Ovary (tissue), 9 donors: ENCODE results near the gene SPDYE2B. TPM values are rescaled to one million over a fixed set of nuclear protein-coding genes. Genes with fewer than 3 reads are reported as not detected.
A peak's percentile ranks its signal among the peaks of the same experiment; 100 is the strongest.
"Not testable (repeated sequence)": the region's sequence is repeated elsewhere in the genome, so short reads cannot be mapped to it uniquely, and the experiment has no call there.

Experiments used
- DNase-seq, 5 donors: peaks; one replicate each; pipeline ENCODE4 v3.0.0-alpha.2; 2019 to 2020
- H3K27ac ChIP-seq, 2 donors: fragments of 200-600 bp; one replicate each; pipeline versions ENCODE4 v1.5.1 to v1.8.0; 2019 to 2022
- H3K27me3 ChIP-seq: fragments of 200-600 bp; one replicate; pipeline ENCODE4 v1.8.0; 2022
- H3K36me3 ChIP-seq: fragments of 200-600 bp; sonication (generic); one replicate; pipeline ENCODE4 v1.5.1; 2019
- H3K4me1 ChIP-seq: one replicate; pipeline ENCODE4 v1.8.1; 2013; ENCODE audit warnings: mild to moderate bottlenecking, moderate library complexity; ENCODE audit not compliant: insufficient read depth
- H3K4me3 ChIP-seq: fragments of 200-600 bp; sonication (generic); one replicate; pipeline ENCODE4 v1.5.1; 2017
- H3K9me3 ChIP-seq, 2 donors: fragments of 200-600 bp in 1 of 2; sonication (generic) in 1 of 2; one replicate each; pipeline versions ENCODE4 v1.5.1 to v1.8.1; 2013 to 2019; ENCODE audit warnings: mild to moderate bottlenecking in 1 of 2, moderate library complexity in 1 of 2
- WGBS, 3 donors: extraction: QIAGEN DNeasy Blood & Tissue Kit in 1 of 3; methylation state at CpG; one replicate each; pipeline versions ENCODE4 v1.1.5 to v1.1.7; 2013 to 2017; 5-methylcytosine and 5-hydroxymethylcytosine counted together
- intact Hi-C, 4 donors: fragments of 100-400 bp; cut with DNase I; formaldehyde crosslinking; loops; one replicate each; pipeline versions ENCODE4 v1.11.0 to v1.15.1; 2022 to 2023
- polyA plus RNA-seq, 2 donors: library from polyadenylated mRNA; stranded (reverse); fragments of 200-250 nt in 1 of 2; fragments of 350-450 nt in 1 of 2; fragmentation: Illumina TruSeq in 1 of 2; extraction: RNeasy Lipid Tissue Mini Kit (QIAGEN cat#74804) in 1 of 2; gene quantifications; one replicate each; pipeline ENCODE4 v1.2.3, GENCODE V29; 2013 to 2014
- small RNA-seq: library from RNA; depleted of rRNA; stranded (forward); fragments of <200 nt; gene quantifications from one replicate; pipeline ENCODE3, GENCODE V24; 2016
- total RNA-seq, 7 donors: library from RNA; depleted of rRNA in 2 of 7; stranded (reverse); fragments of >200 nt in 2 of 7; fragmentation: NEBNext Ultra II Directional in 3 of 7; extraction: Animal tissue kit (Norgen Biotek cat#: 25700) in 3 of 7; gene quantifications; one replicate each; pipeline versions ENCODE4 v1.1.0 to v1.2.4, GENCODE V29; 2016 to 2023
- donor health status: DM: no; HTN: no; CAD: no; lungs with moderate emphysema.
- donor health status: DM: no; HTN: no; CAD: no.
- donor health status: Bipolar disorder and iron deficiency.
- donor health status: DM: yes; HTN: yes; CAD: no.
- donor health status: DM: no; HTN: no; CAD: no.
- donor health status: DM: yes; HTN: yes; CAD: no.

Gene SPDYE2B
- total and polyA plus RNA-seq, 9 donors, result not detected

DNA sequence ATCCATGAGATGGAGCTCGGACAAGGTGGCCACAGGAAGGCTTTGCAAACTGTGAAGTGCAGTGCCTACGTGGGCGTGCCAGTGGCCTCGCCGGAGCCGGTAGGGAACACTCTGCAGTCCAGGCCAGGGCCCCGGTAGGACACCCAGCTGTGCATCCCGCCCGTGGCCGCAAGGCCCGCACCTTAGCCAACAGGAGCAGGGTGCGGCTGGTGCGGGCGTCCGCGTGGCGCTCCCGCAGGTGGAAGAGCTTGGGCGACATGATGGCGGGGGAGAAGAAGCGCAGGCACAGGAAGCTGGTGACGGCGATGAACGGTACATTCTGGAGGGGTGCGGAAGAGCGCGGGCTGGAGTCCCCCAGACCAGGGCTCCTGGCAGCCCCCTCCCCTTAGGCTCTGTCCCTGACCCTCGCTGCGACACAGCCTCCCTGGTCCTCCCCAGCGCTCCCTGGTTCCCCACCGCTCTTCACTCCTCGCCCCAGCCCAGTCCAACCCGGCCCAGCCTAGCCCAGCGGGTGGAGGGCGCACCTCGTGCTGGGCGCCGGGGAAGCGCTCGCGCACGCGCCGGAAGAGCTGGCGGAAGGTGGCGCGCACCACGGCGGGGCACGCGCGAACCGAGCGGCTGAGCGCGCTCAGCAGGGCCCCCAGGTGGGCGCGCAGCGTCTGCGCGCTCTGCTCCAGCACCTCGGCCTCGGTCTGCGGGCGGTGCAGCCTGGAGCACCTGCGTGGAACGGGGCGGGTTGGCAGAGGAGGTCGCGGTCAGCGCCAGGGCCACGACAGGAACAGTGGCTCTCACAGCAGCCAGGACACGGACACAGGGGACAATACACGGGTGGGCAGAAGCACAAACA lies 39.5 kb downstream of the SPDYE2B start:
- peak in 1 of 5 donors; percentile 32 for DNase-seq
- H3K4me3 ChIP-seq, H3K4me1 ChIP-seq, H3K36me3 ChIP-seq, H3K27me3 ChIP-seq, intact Hi-C loops, H3K27ac ChIP-seq, H3K9me3 ChIP-seq: not testable (repeated sequence)
- 66 to 70% methylated on average over 8 to 20 of the region's 74 CpGs; no CpG with 5 or more reads in 1 of the 3 donors for WGBS, 3 donors

DNA sequence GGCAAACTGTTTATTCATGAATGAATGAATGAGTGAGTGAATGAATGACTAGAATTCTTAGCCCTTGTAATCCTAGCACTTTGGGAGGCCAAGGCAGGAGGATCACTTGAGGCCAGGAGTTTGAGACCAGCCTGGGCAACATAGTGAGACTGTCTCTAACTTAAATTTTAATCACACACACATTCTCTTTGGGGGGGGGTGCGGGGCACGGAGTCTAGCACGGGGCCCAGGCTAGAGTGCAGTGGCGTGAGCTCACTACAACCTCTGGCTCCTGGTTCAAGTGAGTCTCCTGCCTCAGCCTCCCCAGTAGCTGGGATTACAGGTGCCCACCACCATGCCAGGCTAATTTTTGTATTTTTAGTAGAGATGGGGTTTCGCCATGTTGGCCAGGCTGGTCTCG lies 40.5 kb downstream of the SPDYE2B start:
- DNase-seq, H3K4me3 ChIP-seq, H3K27me3 ChIP-seq, H3K36me3 ChIP-seq, H3K27ac ChIP-seq, H3K4me1 ChIP-seq, intact Hi-C loops, H3K9me3 ChIP-seq: not testable (repeated sequence)
- 90 to 93% methylated on average over 2 to 4 of the region's 6 CpGs; no CpG with 5 or more reads in 1 of the 3 donors for WGBS, 3 donors

DNA sequence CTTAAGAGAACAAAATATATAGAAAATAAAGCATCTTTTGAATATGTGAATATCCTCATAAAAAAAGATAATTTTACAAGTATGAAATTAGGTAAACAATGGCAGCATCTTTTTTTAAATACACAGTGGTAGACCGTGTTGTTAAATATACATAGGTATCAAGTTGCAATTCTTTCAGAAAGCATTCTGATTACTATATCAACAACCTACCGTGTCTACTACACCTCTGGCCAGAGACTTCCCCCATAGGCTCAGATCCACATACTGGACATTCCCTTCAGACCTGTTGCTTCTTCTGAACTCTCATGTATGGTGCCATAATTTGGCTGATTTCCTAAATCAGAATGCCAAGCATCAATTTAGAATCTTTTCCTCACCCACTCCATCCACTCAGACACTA lies 43.9 kb downstream of the SPDYE2B start:
- DNase-seq, H3K4me1 ChIP-seq, H3K27me3 ChIP-seq, H3K36me3 ChIP-seq, H3K9me3 ChIP-seq, H3K4me3 ChIP-seq, intact Hi-C loops, H3K27ac ChIP-seq: not testable (repeated sequence)
- 60 to 77% (median 69%) methylated on average over 2 of the region's 2 CpGs for WGBS, 3 donors

DNA sequence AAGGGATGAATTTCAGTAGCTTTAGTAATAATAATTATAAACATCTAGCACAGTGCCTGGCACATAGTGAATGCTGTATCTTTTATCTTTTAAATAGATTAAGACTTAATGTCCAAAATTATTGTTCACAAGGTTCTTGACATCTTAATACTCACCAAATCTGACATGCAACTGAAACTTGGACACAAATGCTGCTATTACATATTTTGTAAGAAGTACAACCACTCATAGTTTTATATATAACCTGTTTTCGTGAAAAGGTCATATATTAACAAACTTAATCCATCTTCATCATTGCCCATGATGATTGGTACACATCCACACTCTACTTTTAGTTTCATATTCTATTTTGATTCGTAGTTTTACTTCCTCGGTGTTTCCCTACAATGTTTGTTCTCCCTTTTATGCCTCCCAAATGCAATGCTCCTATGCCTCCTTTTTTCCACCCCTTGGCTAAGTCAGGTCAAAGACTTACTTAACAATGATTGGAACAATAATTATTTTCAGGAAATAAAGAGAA lies 45.0 kb downstream of the SPDYE2B start:
- H3K4me1 ChIP-seq, H3K4me3 ChIP-seq, DNase-seq, H3K27ac ChIP-seq, H3K27me3 ChIP-seq, H3K9me3 ChIP-seq, H3K36me3 ChIP-seq, intact Hi-C loops: not testable (repeated sequence)
- WGBS, 3 donors, result 64 to 71% (median 67%) methylated on average over 1 to 3 of the region's 3 CpGs

DNA sequence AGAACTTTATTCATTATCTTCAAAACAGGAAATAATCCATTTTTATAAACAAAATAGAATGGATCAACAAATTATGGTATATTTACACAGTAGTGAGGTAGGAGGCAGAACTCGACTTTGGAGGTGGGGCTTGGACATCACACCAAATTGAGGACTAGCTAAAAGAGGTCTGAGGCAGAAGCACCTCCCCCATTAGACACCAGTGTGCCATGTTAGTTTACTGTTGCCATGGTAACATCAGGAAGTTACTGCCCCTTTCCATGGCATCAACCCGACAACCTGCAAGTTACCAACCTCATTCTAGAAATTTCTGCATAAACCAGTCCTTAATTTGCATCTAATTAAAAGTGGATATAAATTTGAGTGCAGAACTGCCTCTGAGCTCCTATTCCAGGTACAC lies 45.9 kb downstream of the SPDYE2B start:
- intact Hi-C loops, H3K27ac ChIP-seq, H3K4me1 ChIP-seq, DNase-seq, H3K27me3 ChIP-seq, H3K4me3 ChIP-seq, H3K36me3 ChIP-seq, H3K9me3 ChIP-seq: not testable (repeated sequence)
- 45 to 50% methylated on average over 1 of the region's 2 CpGs; no CpG with 5 or more reads in 1 of the 3 donors for WGBS, 3 donors

DNA sequence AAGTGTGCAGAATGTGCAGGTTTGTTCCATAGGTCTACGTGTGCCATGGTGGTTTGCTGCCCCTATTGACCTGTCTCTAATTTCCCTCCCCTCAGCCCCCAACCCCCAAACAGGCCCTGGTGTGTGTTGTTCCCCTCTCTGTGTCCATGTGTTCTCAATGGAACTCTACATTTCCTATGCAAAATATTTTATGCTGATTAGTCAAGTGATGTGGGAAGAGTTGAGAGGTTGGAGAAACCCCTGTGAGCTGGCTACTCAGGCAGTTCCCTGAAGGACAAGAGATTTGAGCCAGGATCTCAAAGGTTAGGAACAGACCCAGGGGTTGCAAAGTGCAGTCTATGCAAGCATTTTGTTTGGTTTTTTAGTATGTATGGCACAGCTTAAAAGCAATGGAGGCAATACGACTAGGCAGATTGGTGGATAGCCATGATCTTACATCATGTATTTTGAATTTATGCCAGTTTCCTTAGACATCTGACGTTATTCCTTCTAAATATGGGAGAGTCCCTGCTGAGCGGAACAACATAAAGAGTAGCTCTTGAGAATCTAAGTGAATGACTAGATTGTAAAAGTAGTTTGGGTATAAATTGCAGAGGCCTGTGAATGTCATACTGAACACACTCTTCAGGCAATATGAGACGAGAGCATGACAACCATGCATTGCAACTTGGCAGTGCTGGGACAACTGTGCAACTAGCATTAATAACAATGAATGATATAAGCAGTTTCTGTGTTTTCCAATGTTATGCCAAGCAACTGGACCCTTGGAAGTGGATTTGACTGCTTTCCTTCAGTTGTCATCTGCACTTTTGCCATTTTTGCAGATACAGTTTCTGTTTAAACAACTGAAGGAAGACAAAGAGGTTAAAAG lies 47.8 kb downstream of the SPDYE2B start:
- 74 to 83% (median 83%) methylated on average over 5 of the region's 5 CpGs for WGBS, 3 donors
- intact Hi-C loops, H3K4me1 ChIP-seq, H3K27ac ChIP-seq, H3K4me3 ChIP-seq, H3K27me3 ChIP-seq, H3K9me3 ChIP-seq, H3K36me3 ChIP-seq, DNase-seq: not testable (repeated sequence)

DNA sequence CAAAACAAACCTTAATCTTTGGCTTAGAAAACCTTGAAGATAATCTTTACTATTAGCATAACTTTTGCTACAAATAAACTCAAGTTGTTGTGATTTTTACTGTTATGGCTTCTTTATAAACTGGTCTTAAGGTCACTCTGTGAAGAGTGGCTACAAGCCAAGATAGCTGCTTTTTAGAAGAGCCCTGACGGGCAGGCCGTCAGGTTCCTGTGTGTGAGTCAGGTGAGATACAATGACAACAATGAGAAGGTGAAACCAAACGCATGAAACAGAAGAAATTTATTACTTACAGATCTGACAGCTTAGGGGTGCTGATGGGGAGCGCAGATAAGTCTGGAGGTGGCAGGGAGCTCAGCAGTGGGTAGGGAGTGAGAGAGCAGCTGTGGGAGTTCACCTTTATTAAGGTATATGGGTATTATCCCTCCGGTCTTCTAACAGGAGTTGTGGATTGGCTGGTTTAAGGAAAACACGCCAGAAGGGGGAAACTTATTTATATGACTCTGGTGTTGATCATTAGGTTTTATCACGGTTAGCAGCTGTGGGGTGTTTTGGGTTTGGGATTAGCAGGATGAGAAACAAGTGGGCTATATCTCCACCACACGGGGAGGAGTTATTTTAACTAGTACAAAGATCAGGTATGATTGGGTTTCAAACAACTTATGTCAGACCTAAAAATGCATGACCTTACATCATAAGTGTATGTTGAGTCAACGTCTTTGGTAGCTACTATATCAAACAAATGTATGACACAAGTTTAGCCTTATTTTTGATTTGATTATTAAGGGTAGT lies 49.0 kb downstream of the SPDYE2B start:
- intact Hi-C loops, H3K36me3 ChIP-seq, H3K27me3 ChIP-seq, H3K9me3 ChIP-seq, H3K27ac ChIP-seq, H3K4me1 ChIP-seq, H3K4me3 ChIP-seq, DNase-seq: not testable (repeated sequence)
- WGBS, 3 donors, result 19 to 51% (median 39%) methylated on average over 9 of the region's 9 CpGs

Small RNA genes within 50 kb of the gene (small RNA-seq; reads per million reads assigned to genes)
- gene AC105052.3 (not detected), gene UPK3BL1 (not detected)

Other genes with a start within 250 kb of the SPDYE2B start
- 10 to 100 TPM in 6 of 7 donors, 1 to 10 TPM in 1; 6.4 to 18.9 (median 16.3) TPM for gene ORAI2, start 216.7 kb upstream of the SPDYE2B start, total RNA-seq
- gene ORAI2, start 216.7 kb upstream of the SPDYE2B start, polyA plus RNA-seq, result 10 to 100 TPM in 1 of 2 donors, 1 to 10 TPM in 1; 3.2 to 10.0 TPM
- gene ALKBH4, start 185.5 kb upstream of the SPDYE2B start, total RNA-seq, result 10 to 100 TPM in 5 of 7 donors, 1 to 10 TPM in 2; 9.8 to 15.5 (median 12.2) TPM
- 10 to 100 TPM in 1 of 2 donors, 1 to 10 TPM in 1; 6.2 to 11.9 TPM for gene ALKBH4, start 185.5 kb upstream of the SPDYE2B start, polyA plus RNA-seq
- 10 to 100 TPM; 10.7 to 26.2 (median 14.6) TPM for gene LRWD1, start 185.3 kb upstream of the SPDYE2B start, total RNA-seq
- gene LRWD1, start 185.3 kb upstream of the SPDYE2B start, polyA plus RNA-seq, result 10 to 100 TPM in 1 of 2 donors, 1 to 10 TPM in 1; 3.4 to 12.6 TPM
- gene POLR2J, start 171.4 kb upstream of the SPDYE2B start, total RNA-seq, result 10 to 100 TPM; 17.7 to 48.0 (median 40.2) TPM
- gene POLR2J, start 171.4 kb upstream of the SPDYE2B start, polyA plus RNA-seq, result 10 to 100 TPM; 41.9 to 77.1 TPM
- 10 to 100 TPM in 4 of 7 donors, 1 to 10 TPM in 3; 5.3 to 36.2 (median 12.6) TPM for gene RASA4B, start 132.5 kb upstream of the SPDYE2B start, total RNA-seq
- gene RASA4B, start 132.5 kb upstream of the SPDYE2B start, polyA plus RNA-seq, result 10 to 100 TPM in 1 of 2 donors, 1 to 10 TPM in 1; 2.1 to 21.1 TPM
- gene UPK3BL2, start 106.6 kb upstream of the SPDYE2B start, total RNA-seq, result 10 to 100 TPM in 4 of 7 donors, 1 to 10 TPM in 3; 3.4 to 16.7 (median 12.2) TPM
- 1 to 10 TPM in 1 of 2 donors, not detected in 1; 8.5 TPM for gene UPK3BL2, start 106.6 kb upstream of the SPDYE2B start, polyA plus RNA-seq
- gene SPDYE2, start 99.1 kb upstream of the SPDYE2B start, total RNA-seq, result under 1 TPM in 4 of 7 donors, not detected in 3; 0.20 to 0.47 (median 0.44) TPM
- gene SPDYE2, start 99.1 kb upstream of the SPDYE2B start, polyA plus RNA-seq, result under 1 TPM in 1 of 2 donors, not detected in 1; 0.21 TPM
- gene POLR2J3, start 77.7 kb upstream of the SPDYE2B start, total RNA-seq, result 10 to 100 TPM in 6 of 7 donors, 1 to 10 TPM in 1; 4.5 to 29.5 (median 18.0) TPM
- 100 to 1,000 TPM in 1 of 2 donors, 10 to 100 TPM in 1; 95.6 to 209 TPM for gene POLR2J3, start 77.7 kb upstream of the SPDYE2B start, polyA plus RNA-seq
- gene RASA4, start 33.6 kb upstream of the SPDYE2B start, total RNA-seq, result 10 to 100 TPM; 24.7 to 99.3 (median 51.2) TPM
- gene RASA4, start 33.6 kb upstream of the SPDYE2B start, polyA plus RNA-seq, result 10 to 100 TPM; 10.1 to 58.1 TPM
- 10 to 100 TPM in 6 of 7 donors, 1 to 10 TPM in 1; 7.3 to 52.7 (median 18.1) TPM for gene UPK3BL1, start 7.5 kb upstream of the SPDYE2B start, total RNA-seq
- gene UPK3BL1, start 7.5 kb upstream of the SPDYE2B start, polyA plus RNA-seq, result 10 to 100 TPM in 1 of 2 donors, 1 to 10 TPM in 1; 8.3 to 44.1 TPM
- 1 to 10 TPM in 6 of 7 donors, under 1 TPM in 1; 0.46 to 8.7 (median 5.7) TPM for gene POLR2J2, start 21.3 kb downstream of the SPDYE2B start, total RNA-seq
- gene POLR2J2, start 21.3 kb downstream of the SPDYE2B start, polyA plus RNA-seq, result 1 to 10 TPM; 2.0 to 3.1 TPM
- 10 to 100 TPM in 6 of 7 donors, 1 to 10 TPM in 1; 7.0 to 19.6 (median 13.5) TPM for gene FAM185A, start 98.7 kb downstream of the SPDYE2B start, total RNA-seq
- gene FAM185A, start 98.7 kb downstream of the SPDYE2B start, polyA plus RNA-seq, result 1 to 10 TPM; 5.0 to 6.1 TPM